ENCODE data around the gene SNX18.

Gene SNX18

GRCh38 chr5:54541823-54542783, 24.5 kb downstream of the SNX18 start:
- H3K27ac ChIP-seq, result no peak overlapping the region
- no peak for TF ChIP-seq CTCF (IDR thresholded peaks at IDR 0.05)
- no peaks in the 10 kb centered on the region for H3K9me3 ChIP-seq (ENCODE audit: control insufficient read depth, low read length)
- H3K27me3 ChIP-seq (ENCODE audit: control insufficient read depth, insufficient read depth, low read length), result no peaks in the 10 kb centered on the region
- peaks cover 3% of the 10 kb centered on the region for H3K4me1 ChIP-seq
- no peaks in the 10 kb centered on the region for H3K36me3 ChIP-seq (ENCODE audit: control insufficient read depth, insufficient read depth, low read length)
- no peak overlapping the region for H2AFZ ChIP-seq
- H3K79me2 ChIP-seq, result peaks cover 2% of the 10 kb centered on the region
- H3K9ac ChIP-seq, result no peak overlapping the region
- no peak overlapping the region for H3K4me3 ChIP-seq (ENCODE audit: low read depth, low read length)
- no peak overlapping the region for H3K4me2 ChIP-seq (ENCODE audit: low read length)

- Histone ChIP-seq H3K27ac (no peak overlapping the region), H3K27me3 (ENCODE audit: control insufficient read depth, insufficient read depth, low read length) (no peaks in the 10 kb centered on the region), H3K4me3 (ENCODE audit: low read depth, low read length) (no peak overlapping the region), H3K4me2 (ENCODE audit: low read length) (no peak overlapping the region), H3K4me1 (peaks cover 3% of the 10 kb centered on the region), H3K9me3 (ENCODE audit: control insufficient read depth, low read length) (no peaks in the 10 kb centered on the region), H3K9ac (no peak overlapping the region), H3K79me2 (peaks cover 2% of the 10 kb centered on the region), H3K36me3 (ENCODE audit: control insufficient read depth, insufficient read depth, low read length) (no peaks in the 10 kb centered on the region), H2AFZ (no peak overlapping the region)
- TF ChIP-seq CTCF (IDR thresholded peaks at IDR 0.05), result no peak
Measured at GRCh38 chr5:54544044-54544443, 26.5 kb downstream of the SNX18 start.

- H3K4me1 ChIP-seq, result peaks cover 3% of the 10 kb centered on the region
- no peaks in the 10 kb centered on the region for H3K9me3 ChIP-seq (ENCODE audit: control insufficient read depth, low read length)
- H3K9ac ChIP-seq, result no peak overlapping the region
- peaks cover 2% of the 10 kb centered on the region for H3K79me2 ChIP-seq
- H2AFZ ChIP-seq, result no peak overlapping the region
- H3K27me3 ChIP-seq (ENCODE audit: control insufficient read depth, insufficient read depth, low read length), result no peaks in the 10 kb centered on the region
- no peak overlapping the region for H3K4me3 ChIP-seq (ENCODE audit: low read depth, low read length)
- no peak overlapping the region for H3K4me2 ChIP-seq (ENCODE audit: low read length)
- no peaks in the 10 kb centered on the region for H3K36me3 ChIP-seq (ENCODE audit: control insufficient read depth, insufficient read depth, low read length)
- no peak overlapping the region for H3K27ac ChIP-seq
- TF ChIP-seq CTCF (IDR thresholded peaks at IDR 0.05), result no peak
Measured at GRCh38 chr5:54545796-54546195, 28.2 kb downstream of the SNX18 start.

GRCh38 chr5:54547711-54548250, 30.2 kb downstream of the SNX18 start:
- peak overlapping the region; percentile 11 for H3K27ac ChIP-seq
- no peak overlapping the region for H3K9ac ChIP-seq
- TF ChIP-seq CTCF (IDR thresholded peaks at IDR 0.05), result no peak
- no peaks in the 10 kb centered on the region for H3K27me3 ChIP-seq (ENCODE audit: control insufficient read depth, insufficient read depth, low read length)
- H3K4me1 ChIP-seq, result no peaks in the 10 kb centered on the region
- no peaks in the 10 kb centered on the region for H3K79me2 ChIP-seq
- H3K4me2 ChIP-seq (ENCODE audit: low read length), result no peak overlapping the region
- no peaks in the 10 kb centered on the region for H3K9me3 ChIP-seq (ENCODE audit: control insufficient read depth, low read length)
- no peaks in the 10 kb centered on the region for H3K36me3 ChIP-seq (ENCODE audit: control insufficient read depth, insufficient read depth, low read length)
- H2AFZ ChIP-seq, result no peak overlapping the region
- H3K4me3 ChIP-seq (ENCODE audit: low read depth, low read length), result no peak overlapping the region
